Measurements from ENCODE around the gene WDR38.
A peak's percentile ranks its signal among the peaks of the same experiment; 100 is the strongest.
"Not testable (repeated sequence)": the region's sequence is repeated elsewhere in the genome, so short reads cannot be mapped to it uniquely, and the experiment has no call there.

WDR38 gene

GRCh38 chr9:124815601-124816000 is 37.7 kb upstream of the WDR38 start:
- no peak for TF ChIP-seq JUND (IDR thresholded peaks at IDR 0.05; ENCODE audit: low read depth)
- DNase-seq (ENCODE audit: low read depth in 1 of 2, low spot score in 1 of 2) = no peak

GRCh38 chr9:124818431-124819281 is 34.6 kb upstream of the WDR38 start:
- peak in 1 of 2 experiments; percentile 36 for DNase-seq (ENCODE audit: low read depth in 1 of 2, low spot score in 1 of 2)
- in situ Hi-C loops (cut with HindIII; ENCODE audit: low pct_unique_long_range_greater_than_20kb, low sequenced_read_pairs) = no loop called here

More at GRCh38 chr9:124815601-124816000, 37.7 kb upstream of the WDR38 start:
- in situ Hi-C loops (cut with HindIII; ENCODE audit: low pct_unique_long_range_greater_than_20kb, low sequenced_read_pairs) = no loop called here

DNA sequence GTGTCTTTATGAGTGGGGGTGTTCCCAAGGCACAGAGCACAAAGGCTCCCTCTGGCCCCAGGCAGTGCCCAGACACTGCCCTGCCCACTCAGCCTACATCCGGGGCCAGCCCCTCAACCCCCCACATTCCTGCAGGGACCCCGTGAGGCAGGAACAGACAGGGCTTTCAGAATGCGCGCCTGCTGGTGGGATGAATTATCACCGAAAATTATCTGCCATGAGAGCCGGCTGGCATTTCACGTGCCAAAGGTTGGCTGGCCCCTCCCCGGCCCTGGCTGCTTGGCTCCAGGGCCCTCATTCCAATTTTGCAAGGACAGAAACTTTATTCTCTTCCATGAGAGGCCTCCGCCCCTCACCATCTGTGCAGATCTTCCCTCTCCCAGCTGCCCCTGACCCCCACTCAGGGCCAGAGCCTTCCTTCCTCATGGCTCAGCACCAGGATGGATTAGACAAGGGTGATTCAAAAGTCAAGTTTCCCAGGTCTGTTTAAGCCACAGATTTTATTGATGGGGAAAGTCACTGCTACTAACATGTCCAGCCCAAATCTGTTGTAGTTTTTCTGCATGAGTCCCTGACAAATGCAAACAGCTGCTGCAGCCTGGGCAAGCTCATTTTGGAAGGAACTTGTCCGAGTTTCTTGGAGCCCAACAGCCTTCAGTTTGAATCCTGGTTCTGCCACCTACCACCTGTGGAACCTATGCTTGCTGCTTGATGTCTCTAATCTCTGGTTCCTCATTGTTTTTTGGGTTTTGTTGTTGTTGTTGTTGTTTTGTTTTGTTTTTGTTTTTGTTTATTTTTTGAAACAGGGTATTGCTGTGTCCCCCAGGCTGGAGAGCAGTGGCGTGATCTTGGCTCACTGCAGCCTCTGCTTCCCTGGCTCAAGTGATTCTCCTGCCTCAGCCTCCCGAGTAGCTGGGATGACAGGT is 32.3 kb upstream of the WDR38 start:
- in situ Hi-C loops (cut with HindIII; ENCODE audit: low pct_unique_long_range_greater_than_20kb, low sequenced_read_pairs) = no loop called here
- TF ChIP-seq JUND (IDR thresholded peaks at IDR 0.05; ENCODE audit: low read depth) = no peak
- no peak for DNase-seq (ENCODE audit: low read depth in 1 of 2, low spot score in 1 of 2)

More at GRCh38 chr9:124818431-124819281, 34.6 kb upstream of the WDR38 start:
- no peak for TF ChIP-seq JUND (IDR thresholded peaks at IDR 0.05; ENCODE audit: low read depth)

DNA sequence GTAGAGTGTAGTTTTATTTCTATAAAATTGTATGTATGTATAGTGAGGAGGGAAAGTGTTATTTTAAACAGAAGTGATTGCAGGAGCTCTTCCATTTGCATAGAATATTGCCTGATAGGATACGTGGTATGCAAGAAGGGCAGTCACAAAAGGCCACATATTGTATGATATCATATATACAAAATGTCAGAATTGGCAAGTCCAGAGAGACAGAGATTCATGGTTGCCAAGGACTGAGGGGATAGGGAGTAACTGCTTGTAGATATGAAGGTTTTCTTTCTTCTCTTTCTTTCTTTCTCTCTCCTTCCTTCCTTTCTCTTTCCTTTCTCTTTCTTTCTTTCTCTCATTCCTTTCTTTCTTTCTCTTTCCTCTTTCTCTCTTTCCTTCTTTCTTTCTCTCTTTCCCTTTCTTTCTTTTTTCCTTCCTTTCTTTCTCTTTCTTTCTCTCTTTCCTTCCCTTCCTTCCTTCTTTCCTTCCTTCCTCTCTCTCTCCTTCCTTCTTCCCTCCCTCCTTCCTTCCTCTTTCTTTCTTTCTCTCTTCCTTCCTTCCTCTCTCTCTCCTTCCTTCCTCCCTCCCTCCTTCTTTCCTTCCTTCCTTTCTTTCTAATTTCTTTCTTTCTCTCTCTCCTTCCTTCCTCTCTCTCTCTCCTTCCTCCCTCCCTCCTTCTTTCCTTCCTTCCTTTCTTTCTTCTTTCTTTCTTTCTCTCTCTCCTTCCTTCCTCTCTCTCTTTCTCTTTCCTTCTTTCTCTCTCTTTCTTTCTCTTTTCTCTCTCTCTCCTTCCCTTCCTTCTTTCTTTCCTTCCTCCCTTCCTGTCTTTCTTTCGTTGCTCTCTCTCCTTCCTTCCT is 24.5 kb upstream of the WDR38 start:
- in situ Hi-C loops (cut with HindIII; ENCODE audit: low pct_unique_long_range_greater_than_20kb, low sequenced_read_pairs) = no loop called here
- TF ChIP-seq JUND (IDR thresholded peaks at IDR 0.05; ENCODE audit: low read depth) = no peak
- no peak for DNase-seq (ENCODE audit: low read depth in 1 of 2, low spot score in 1 of 2)

- no peak for DNase-seq (ENCODE audit: low read depth in 1 of 2, low spot score in 1 of 2)
- in situ Hi-C loops (cut with HindIII; ENCODE audit: low pct_unique_long_range_greater_than_20kb, low sequenced_read_pairs) = no loop called here
- no peak for TF ChIP-seq JUND (IDR thresholded peaks at IDR 0.05; ENCODE audit: low read depth)
Measured at GRCh38 chr9:124829334-124829669, 24.0 kb upstream of the WDR38 start.

- no peak for TF ChIP-seq JUND (IDR thresholded peaks at IDR 0.05; ENCODE audit: low read depth)
- DNase-seq (ENCODE audit: low read depth in 1 of 2, low spot score in 1 of 2) = no peak
- in situ Hi-C loops (cut with HindIII; ENCODE audit: low pct_unique_long_range_greater_than_20kb, low sequenced_read_pairs) = no loop called here
Measured at GRCh38 chr9:124830593-124830992, 22.7 kb upstream of the WDR38 start.

- DNase-seq (ENCODE audit: low read depth in 1 of 2, low spot score in 1 of 2) = no peak
- no peak for TF ChIP-seq JUND (IDR thresholded peaks at IDR 0.05; ENCODE audit: low read depth)
- in situ Hi-C loops (cut with HindIII; ENCODE audit: low pct_unique_long_range_greater_than_20kb, low sequenced_read_pairs) = no loop called here
Measured at GRCh38 chr9:124831642-124832364, 21.5 kb upstream of the WDR38 start.

DNA sequence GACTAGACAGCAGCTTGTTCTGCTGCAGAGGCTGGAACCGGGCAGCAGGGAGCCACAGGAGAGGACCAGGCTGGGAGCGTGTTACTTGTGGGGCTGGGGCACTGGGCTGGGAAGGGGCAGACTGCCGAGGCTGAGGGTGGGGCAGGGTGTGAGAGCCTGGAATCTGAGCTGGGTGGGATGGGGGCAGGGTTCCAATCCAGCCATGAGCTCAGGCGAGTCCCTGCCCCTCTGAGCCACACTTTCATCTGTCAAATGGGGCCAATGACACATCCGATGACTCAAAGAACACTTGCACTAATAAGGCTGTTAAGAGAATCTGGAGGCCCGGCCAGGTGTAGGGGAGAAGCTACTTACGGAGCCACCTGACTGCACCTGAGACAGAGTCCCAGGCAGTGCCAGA is 18.7 kb upstream of the WDR38 start:
- DNase-seq (ENCODE audit: low read depth in 1 of 2, low spot score in 1 of 2) = no peak
- TF ChIP-seq JUND (IDR thresholded peaks at IDR 0.05; ENCODE audit: low read depth) = no peak
- in situ Hi-C loops (cut with HindIII; ENCODE audit: low pct_unique_long_range_greater_than_20kb, low sequenced_read_pairs) = no loop called here

DNA sequence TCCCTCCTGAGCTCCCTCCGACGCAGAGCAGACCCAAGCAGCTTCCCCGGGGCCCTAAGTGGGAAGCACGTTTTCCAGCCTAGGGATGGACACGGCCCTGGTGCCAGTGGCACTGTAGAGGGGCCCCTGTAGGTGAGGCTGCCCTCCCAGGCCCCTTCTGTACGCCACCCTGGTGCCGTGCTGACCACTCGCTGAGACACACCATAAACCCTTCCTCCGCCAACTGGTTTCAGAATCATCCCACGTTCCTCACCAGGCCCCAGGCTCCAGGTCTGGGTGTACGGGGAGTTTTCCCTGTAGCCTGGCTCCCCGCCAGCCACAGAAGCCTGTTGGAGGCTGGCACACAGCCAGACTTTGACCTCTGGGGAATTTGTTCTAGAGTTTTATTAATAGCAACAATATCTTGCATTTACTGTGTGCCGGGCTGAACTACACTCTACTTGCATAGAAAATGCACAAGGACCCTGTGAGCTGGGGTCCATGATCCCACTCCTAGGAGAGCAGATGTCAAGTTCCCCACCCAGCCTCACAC is 18.2 kb upstream of the WDR38 start:
- TF ChIP-seq JUND (IDR thresholded peaks at IDR 0.05; ENCODE audit: low read depth) = no peak
- peak in 1 of 2 experiments; percentile 54 for DNase-seq (ENCODE audit: low read depth in 1 of 2, low spot score in 1 of 2)
- in situ Hi-C loops (cut with HindIII; ENCODE audit: low pct_unique_long_range_greater_than_20kb, low sequenced_read_pairs) = no loop called here

- in situ Hi-C loops (cut with HindIII; ENCODE audit: low pct_unique_long_range_greater_than_20kb, low sequenced_read_pairs) = not testable (repeated sequence)
Measured at GRCh38 chr9:124838132-124838531, 15.1 kb upstream of the WDR38 start.

GRCh38 chr9:124838567-124839275 is 14.5 kb upstream of the WDR38 start:
- DNase-seq (ENCODE audit: low read depth in 1 of 2, low spot score in 1 of 2); in situ Hi-C loops (cut with HindIII; ENCODE audit: low pct_unique_long_range_greater_than_20kb, low sequenced_read_pairs): not testable (repeated sequence)

More at GRCh38 chr9:124838132-124838531, 15.1 kb upstream of the WDR38 start:
- not testable (repeated sequence) for DNase-seq (ENCODE audit: low read depth in 1 of 2, low spot score in 1 of 2)
